DOHH2 (cell line): ENCODE data around the gene PIGH.

ENCODE experiments used
- CTCF ChIP-seq: fragments of 200-600 bp; sonication (generic); IDR thresholded peaks from one replicate; pipeline ENCODE4 v1.5.1; 2014; ENCODE audit warnings: antibody characterized with exemption, mild to moderate bottlenecking, low read depth, low read length; ENCODE audit not compliant: poor library complexity, severe bottlenecking
- EZH2phosphoT487 ChIP-seq: fragments of 200-600 bp; sonication (generic); IDR thresholded peaks from 2 replicates; pipeline ENCODE4 v1.6.1; 2017; ENCODE audit warnings: borderline replicate concordance, mild to moderate bottlenecking, antibody characterized with exemption, low read length, moderate library complexity, mixed read lengths

DNA sequence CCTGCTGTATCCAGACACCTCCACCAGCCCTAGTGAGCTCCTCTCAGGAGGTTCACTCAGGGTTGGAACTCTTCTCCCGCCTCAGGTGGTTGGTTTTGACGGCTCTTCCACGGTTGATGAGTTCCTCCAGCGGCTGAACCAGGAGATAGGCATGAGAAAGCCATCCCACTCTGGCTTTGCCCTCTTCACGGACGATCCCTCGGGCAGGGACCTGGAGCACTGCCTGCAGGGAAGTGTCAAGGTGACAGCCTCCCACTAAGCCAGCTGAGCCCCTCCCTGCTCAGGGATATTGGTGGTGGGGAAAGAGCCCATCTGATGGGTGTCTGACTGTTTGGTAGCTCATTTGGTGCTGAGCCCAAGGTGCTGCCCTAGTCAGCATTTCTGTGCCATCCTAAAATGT lies 20.4 kb downstream of the PIGH start:
- no peak for TF ChIP-seq CTCF
- TF ChIP-seq EZH2phosphoT487, result no peak
